Large intestine (tissue), 3 donors: ENCODE data around the gene CKS2. TPM values are rescaled to one million over a fixed set of nuclear protein-coding genes. Genes with fewer than 3 reads are reported as not detected.
A peak's percentile ranks its signal among the peaks of the same experiment; 100 is the strongest.

Source experiments
- DNase-seq, 2 donors: peaks; one replicate each; pipeline versions ENCODE4 v3.0.0 to v3.0.0-alpha.2; 2013
- H3K27ac ChIP-seq: one replicate; pipeline ENCODE4 v1.5.1; 2013; ENCODE audit warnings: low read length
- H3K27me3 ChIP-seq: 2 replicates; pipeline ENCODE4 v1.6.1; 2013; ENCODE audit warnings: low read length; ENCODE audit not compliant: control insufficient read depth, insufficient read depth
- H3K36me3 ChIP-seq: 2 replicates; pipeline ENCODE4 v1.6.1; 2013; ENCODE audit warnings: low read length; ENCODE audit not compliant: control insufficient read depth, insufficient read depth
- H3K4me1 ChIP-seq: one replicate; pipeline ENCODE4 v1.6.1; 2013; ENCODE audit warnings: low read length; ENCODE audit not compliant: control insufficient read depth, insufficient read depth
- H3K4me3 ChIP-seq: one replicate; pipeline ENCODE4 v1.5.1; 2013; ENCODE audit warnings: low read length
- H3K9me3 ChIP-seq: one replicate; pipeline ENCODE4 v1.6.1; 2013; ENCODE audit warnings: mild to moderate bottlenecking, low read depth, low read length, moderate library complexity; ENCODE audit not compliant: control insufficient read depth
- WGBS: methylation state at CpG from one replicate; pipeline ENCODE4 v1.1.5; 2013; ENCODE audit warnings: low lambda C conversion rate; ENCODE audit not compliant: insufficient coverage; 5-methylcytosine and 5-hydroxymethylcytosine counted together
- polyA plus RNA-seq: library from polyadenylated mRNA; unstranded; fragments of 120-200 nt; gene quantifications from one replicate; pipeline ENCODE4 v1.2.1, GENCODE V29; 2013

The CKS2 gene
- polyA plus RNA-seq, 1 donor: 95.6 TPM

- H3K4me1 ChIP-seq: peaks cover 8% of the 10 kb centered on the region
- no peak overlapping the region for H3K4me3 ChIP-seq
- H3K27ac ChIP-seq: peak overlapping the region; percentile 99
- H3K9me3 ChIP-seq: no peaks in the 10 kb centered on the region
- H3K27me3 ChIP-seq: no peaks in the 10 kb centered on the region
- no peak for DNase-seq
- 100% methylated on average over 1 of the region's 6 CpGs for WGBS
- H3K36me3 ChIP-seq: no peaks in the 10 kb centered on the region
These were observed 1.8 kb upstream of the CKS2 start for GRCh38 chr9:89309166-89309565.

DNA sequence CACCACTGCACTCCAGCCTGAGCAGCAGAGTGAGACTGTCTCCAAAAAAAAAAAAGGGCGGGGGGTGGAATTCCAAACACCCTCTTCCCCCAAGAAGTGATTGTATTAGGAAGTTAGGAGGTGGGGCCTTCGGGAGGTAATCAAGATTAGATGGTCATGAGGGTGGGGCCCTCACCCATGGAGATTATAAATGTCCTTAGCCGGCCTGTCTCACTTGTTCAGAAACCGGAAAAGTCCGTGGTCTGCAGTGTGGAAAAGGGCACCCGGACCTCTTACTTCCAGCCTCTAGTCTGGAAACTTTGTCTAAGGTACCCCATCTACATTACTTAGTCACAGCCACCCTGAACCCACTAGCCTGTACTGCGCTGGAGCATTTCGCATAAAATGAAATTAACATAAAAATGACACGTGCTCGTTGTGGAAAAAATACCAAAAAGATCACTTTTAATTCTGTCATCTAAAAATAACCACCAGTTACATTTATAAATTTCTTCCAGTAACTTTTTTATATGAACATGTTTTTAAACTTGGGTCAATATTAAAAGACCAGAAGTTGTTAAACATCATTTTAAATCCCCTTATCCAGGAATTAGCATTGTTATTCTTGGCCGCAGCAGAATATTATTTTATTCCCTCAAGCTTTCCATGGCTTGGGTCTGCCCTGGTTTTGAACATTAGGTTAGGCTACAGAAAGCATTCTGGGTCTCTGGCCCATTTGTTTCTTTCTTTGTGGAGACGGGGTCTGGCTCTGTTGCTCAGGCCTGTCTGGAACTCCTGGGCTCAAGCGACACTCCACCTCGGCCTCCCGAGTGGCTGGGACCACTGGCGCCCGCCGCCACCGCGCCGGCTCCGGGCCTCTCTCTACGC is 1.2 kb upstream of the CKS2 start:
- Histone ChIP-seq H3K9me3 (no peaks in the 10 kb centered on the region), H3K4me3 (peak overlapping the region; percentile 81), H3K4me1 (peaks cover 8% of the 10 kb centered on the region), H3K36me3 (no peaks in the 10 kb centered on the region), H3K27ac (peak overlapping the region; percentile 99), H3K27me3 (no peaks in the 10 kb centered on the region)
- DNase-seq: peak; percentile 49 to 79
- 15% methylated on average over 2 of the region's 23 CpGs for WGBS

GRCh38 chr9:89311346-89312221 is 589 bp downstream of the CKS2 start:
- H3K9me3 ChIP-seq: no peaks in the 10 kb centered on the region
- no peaks in the 10 kb centered on the region for H3K36me3 ChIP-seq
- H3K4me3 ChIP-seq: peak overlapping the region; percentile 83
- peaks cover 8% of the 10 kb centered on the region for H3K4me1 ChIP-seq
- WGBS: no CpG with 5 or more reads among the region's 54 CpGs
- DNase-seq: peak in 1 of 2 donors; percentile 40
- H3K27ac ChIP-seq: peak overlapping the region; percentile 49
- no peaks in the 10 kb centered on the region for H3K27me3 ChIP-seq

- WGBS: no CpG with 5 or more reads among the region's 8 CpGs
- peak overlapping the region; percentile 49 for H3K27ac ChIP-seq
- H3K4me1 ChIP-seq: peaks cover 10% of the 10 kb centered on the region
- no peaks in the 10 kb centered on the region for H3K9me3 ChIP-seq
- H3K27me3 ChIP-seq: no peaks in the 10 kb centered on the region
- peaks cover 5% of the 10 kb centered on the region for H3K36me3 ChIP-seq
- H3K4me3 ChIP-seq: peak overlapping the region; percentile 83
- peak in 1 of 2 donors; percentile 62 for DNase-seq
These were observed 1.2 kb downstream of the CKS2 start for GRCh38 chr9:89312222-89312571.

- H3K9me3 ChIP-seq: no peaks in the 10 kb centered on the region
- WGBS: no CpG with 5 or more reads among the region's 1 CpG
- H3K4me1 ChIP-seq: peaks cover 15% of the 10 kb centered on the region
- H3K36me3 ChIP-seq: peaks cover 6% of the 10 kb centered on the region
- no peak overlapping the region for H3K4me3 ChIP-seq
- H3K27ac ChIP-seq: no peak overlapping the region
- H3K27me3 ChIP-seq: no peaks in the 10 kb centered on the region
- no peak for DNase-seq
These were observed 2.8 kb downstream of the CKS2 start for GRCh38 chr9:89313842-89314241.

- Histone ChIP-seq H3K27ac (no peak overlapping the region), H3K4me3 (no peak overlapping the region), H3K9me3 (no peaks in the 10 kb centered on the region), H3K4me1 (peaks cover 17% of the 10 kb centered on the region), H3K27me3 (no peaks in the 10 kb centered on the region), H3K36me3 (peaks cover 6% of the 10 kb centered on the region)
- no peak for DNase-seq
- no CpG with 5 or more reads among the region's 1 CpG for WGBS
These were observed 4.0 kb downstream of the CKS2 start for GRCh38 chr9:89314955-89315354.

GRCh38 chr9:89315482-89315881 is 4.5 kb downstream of the CKS2 start:
- Histone ChIP-seq H3K4me3 (no peak overlapping the region), H3K4me1 (peaks cover 21% of the 10 kb centered on the region), H3K9me3 (no peaks in the 10 kb centered on the region)

DNA sequence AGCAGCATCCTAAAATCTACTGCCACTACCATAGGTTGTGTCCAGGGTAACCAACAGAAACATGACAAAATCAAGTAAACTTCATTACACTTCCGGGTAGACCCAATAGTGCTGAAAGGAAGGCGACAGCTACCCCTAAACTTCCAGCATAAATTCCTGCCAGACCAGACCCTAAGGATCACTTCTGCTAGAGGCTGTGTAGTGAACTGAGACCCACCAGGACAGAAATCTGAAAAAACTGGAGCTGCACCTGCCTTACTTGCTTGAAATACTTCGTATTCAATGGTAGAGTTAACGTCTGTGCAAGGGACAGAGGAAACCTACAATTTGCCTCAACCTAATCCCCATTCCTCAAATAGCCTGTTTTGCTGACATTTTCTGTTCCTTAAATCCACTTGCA is 6.3 kb downstream of the CKS2 start:
- DNase-seq: no peak
- peaks cover 9% of the 10 kb centered on the region for H3K36me3 ChIP-seq
- no peaks in the 10 kb centered on the region for H3K9me3 ChIP-seq
- H3K27ac ChIP-seq: peak overlapping the region; percentile 98
- H3K27me3 ChIP-seq: no peaks in the 10 kb centered on the region
- H3K4me1 ChIP-seq: peaks cover 21% of the 10 kb centered on the region
- WGBS: no CpG with 5 or more reads among the region's 4 CpGs
- no peak overlapping the region for H3K4me3 ChIP-seq

More at GRCh38 chr9:89315482-89315881, 4.5 kb downstream of the CKS2 start:
- no peak for DNase-seq
- no peak overlapping the region for H3K27ac ChIP-seq
- peaks cover 6% of the 10 kb centered on the region for H3K36me3 ChIP-seq
- no peaks in the 10 kb centered on the region for H3K27me3 ChIP-seq

GRCh38 chr9:89318123-89319014 is 7.4 kb downstream of the CKS2 start, which contains the start of gene SECISBP2:
Gene SECISBP2, plus strand, starts transcription at chr9:89318500. Its CDS starts 77 bp downstream, at chr9:89318577.
- WGBS: no CpG with 5 or more reads among the region's 91 CpGs
- H3K4me1 ChIP-seq: peaks cover 21% of the 10 kb centered on the region

More at GRCh38 chr9:89318123-89319014, 7.4 kb downstream of the CKS2 start, which contains the start of gene SECISBP2:
- Histone ChIP-seq H3K9me3 (no peaks in the 10 kb centered on the region), H3K27me3 (no peaks in the 10 kb centered on the region), H3K4me3 (peak within 1 kb of the TSS; percentile 57), H3K36me3 (peaks cover 9% of the 10 kb centered on the region), H3K27ac (peak within 1 kb of the TSS; percentile 98)
- DNase-seq: peak; percentile 96 to 98
